8988T (cell line): ENCODE measurements around the gene ABCC1.
"Not testable (repeated sequence)": the region's sequence is repeated elsewhere in the genome, so short reads cannot be mapped to it uniquely, and the experiment has no call there.

Experiments
- DNase-seq: peaks from one replicate; pipeline ENCODE4 v3.0.0; 2011

ABCC1 gene

GRCh38 chr16:16086653-16087446 is 137.4 kb downstream of the ABCC1 start:
- DNase-seq, result no peak

GRCh38 chr16:16090238-16090637 is 140.8 kb downstream of the ABCC1 start:
- no peak for DNase-seq

GRCh38 chr16:16092925-16093627 is 143.7 kb downstream of the ABCC1 start:
- DNase-seq, result no peak

- no peak for DNase-seq
Measured at GRCh38 chr16:16093628-16094332, 144.4 kb downstream of the ABCC1 start.

- no peak for DNase-seq
Measured at GRCh38 chr16:16095646-16096045, 146.2 kb downstream of the ABCC1 start.

GRCh38 chr16:16096121-16096857 is 146.9 kb downstream of the ABCC1 start:
- no peak for DNase-seq

GRCh38 chr16:16096858-16097213 is 147.4 kb downstream of the ABCC1 start:
- no peak for DNase-seq

- DNase-seq, result no peak
Measured at GRCh38 chr16:16099320-16099719, 149.9 kb downstream of the ABCC1 start.

- DNase-seq, result no peak
Measured at GRCh38 chr16:16100631-16101030, 151.2 kb downstream of the ABCC1 start.

GRCh38 chr16:16101585-16101984 is 152.2 kb downstream of the ABCC1 start:
- no peak for DNase-seq

- no peak for DNase-seq
Measured at GRCh38 chr16:16102738-16103137, 153.3 kb downstream of the ABCC1 start.

- not testable (repeated sequence) for DNase-seq
Measured at GRCh38 chr16:16104132-16104803, 154.9 kb downstream of the ABCC1 start.

- not testable (repeated sequence) for DNase-seq
Measured at GRCh38 chr16:16104804-16105141, 155.4 kb downstream of the ABCC1 start.

- no peak for DNase-seq
Measured at GRCh38 chr16:16105646-16106045, 156.2 kb downstream of the ABCC1 start.

- DNase-seq, result no peak
Measured at GRCh38 chr16:16106466-16106865, 157.1 kb downstream of the ABCC1 start.

- DNase-seq, result no peak
Measured at GRCh38 chr16:16107839-16108238, 158.4 kb downstream of the ABCC1 start.

GRCh38 chr16:16108759-16109158 is 159.3 kb downstream of the ABCC1 start:
- no peak for DNase-seq

GRCh38 chr16:16109453-16110110 is 160.2 kb downstream of the ABCC1 start:
- DNase-seq, result no peak

- no peak for DNase-seq
Measured at GRCh38 chr16:16110111-16110490, 160.7 kb downstream of the ABCC1 start.

GRCh38 chr16:16111639-16112038 is 162.2 kb downstream of the ABCC1 start:
- DNase-seq, result no peak

- DNase-seq, result no peak
Measured at GRCh38 chr16:16112450-16113053, 163.1 kb downstream of the ABCC1 start.

GRCh38 chr16:16113076-16113475 is 163.7 kb downstream of the ABCC1 start:
- no peak for DNase-seq
